Natural killer cell treated with Interleukin-12 subunit alpha and Interleukin-12 subunit beta and Interleukin-15 and Interleukin-18, amount 100 ng/mL, for 72 hours (primary cell): ENCODE measurements around the gene KDM6B. TPM values are rescaled to one million over a fixed set of nuclear protein-coding genes. Genes with fewer than 3 reads are reported as not detected.

Source experiments
- ATAC-seq, 2 donors: fragments of 150-1000 bp; cut with Tn5 transposase in 1 of 2; sonication (Bioruptor Pico), chemical (Tn5 transposase) in 1 of 2; 2 replicates each; pipeline ENCODE4 v1.10.0; 2021
- DNase-seq: peaks from one replicate; pipeline ENCODE4 v3.0.0; 2022; ENCODE audit warnings: low spot score
- H3K27ac Mint-ChIP-seq, 2 donors: 1 replicate in 1 of 2; 2 replicates in 1 of 2; pipeline ENCODE4 v1.8.0; 2022; ENCODE audit warnings: mixed read lengths in 2 of 2, mild to moderate bottlenecking in 1 of 2, moderate library complexity in 1 of 2
- H3K27me3 Mint-ChIP-seq, 2 donors: 1 replicate in 1 of 2; 2 replicates in 1 of 2; pipeline ENCODE4 v1.8.0; 2022; ENCODE audit warnings: mixed read lengths in 2 of 2
- H3K36me3 Mint-ChIP-seq: one replicate; pipeline ENCODE4 v1.8.0; 2022; ENCODE audit warnings: mixed read lengths
- H3K4me1 Mint-ChIP-seq, 2 donors: 1 replicate in 1 of 2; 2 replicates in 1 of 2; pipeline ENCODE4 v1.8.0; 2022; ENCODE audit warnings: low read depth in 2 of 2, mixed read lengths in 2 of 2, mild to moderate bottlenecking in 1 of 2
- H3K4me3 Mint-ChIP-seq: one replicate; pipeline ENCODE4 v1.8.0; 2022; ENCODE audit warnings: mixed read lengths
- H3K9me3 Mint-ChIP-seq: 2 replicates; pipeline ENCODE4 v1.8.0; 2022; ENCODE audit warnings: mixed read lengths
- total RNA-seq, 2 donors: library from RNA; stranded (reverse); gene quantifications; one replicate each; pipeline ENCODE4 v1.2.3, GENCODE V29; 2022

Gene KDM6B, protein sequence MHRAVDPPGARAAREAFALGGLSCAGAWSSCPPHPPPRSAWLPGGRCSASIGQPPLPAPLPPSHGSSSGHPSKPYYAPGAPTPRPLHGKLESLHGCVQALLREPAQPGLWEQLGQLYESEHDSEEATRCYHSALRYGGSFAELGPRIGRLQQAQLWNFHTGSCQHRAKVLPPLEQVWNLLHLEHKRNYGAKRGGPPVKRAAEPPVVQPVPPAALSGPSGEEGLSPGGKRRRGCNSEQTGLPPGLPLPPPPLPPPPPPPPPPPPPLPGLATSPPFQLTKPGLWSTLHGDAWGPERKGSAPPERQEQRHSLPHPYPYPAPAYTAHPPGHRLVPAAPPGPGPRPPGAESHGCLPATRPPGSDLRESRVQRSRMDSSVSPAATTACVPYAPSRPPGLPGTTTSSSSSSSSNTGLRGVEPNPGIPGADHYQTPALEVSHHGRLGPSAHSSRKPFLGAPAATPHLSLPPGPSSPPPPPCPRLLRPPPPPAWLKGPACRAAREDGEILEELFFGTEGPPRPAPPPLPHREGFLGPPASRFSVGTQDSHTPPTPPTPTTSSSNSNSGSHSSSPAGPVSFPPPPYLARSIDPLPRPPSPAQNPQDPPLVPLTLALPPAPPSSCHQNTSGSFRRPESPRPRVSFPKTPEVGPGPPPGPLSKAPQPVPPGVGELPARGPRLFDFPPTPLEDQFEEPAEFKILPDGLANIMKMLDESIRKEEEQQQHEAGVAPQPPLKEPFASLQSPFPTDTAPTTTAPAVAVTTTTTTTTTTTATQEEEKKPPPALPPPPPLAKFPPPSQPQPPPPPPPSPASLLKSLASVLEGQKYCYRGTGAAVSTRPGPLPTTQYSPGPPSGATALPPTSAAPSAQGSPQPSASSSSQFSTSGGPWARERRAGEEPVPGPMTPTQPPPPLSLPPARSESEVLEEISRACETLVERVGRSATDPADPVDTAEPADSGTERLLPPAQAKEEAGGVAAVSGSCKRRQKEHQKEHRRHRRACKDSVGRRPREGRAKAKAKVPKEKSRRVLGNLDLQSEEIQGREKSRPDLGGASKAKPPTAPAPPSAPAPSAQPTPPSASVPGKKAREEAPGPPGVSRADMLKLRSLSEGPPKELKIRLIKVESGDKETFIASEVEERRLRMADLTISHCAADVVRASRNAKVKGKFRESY (N-terminal part only)
- total RNA-seq: 10 to 100 TPM; 52.0 to 67.6 TPM

DNA sequence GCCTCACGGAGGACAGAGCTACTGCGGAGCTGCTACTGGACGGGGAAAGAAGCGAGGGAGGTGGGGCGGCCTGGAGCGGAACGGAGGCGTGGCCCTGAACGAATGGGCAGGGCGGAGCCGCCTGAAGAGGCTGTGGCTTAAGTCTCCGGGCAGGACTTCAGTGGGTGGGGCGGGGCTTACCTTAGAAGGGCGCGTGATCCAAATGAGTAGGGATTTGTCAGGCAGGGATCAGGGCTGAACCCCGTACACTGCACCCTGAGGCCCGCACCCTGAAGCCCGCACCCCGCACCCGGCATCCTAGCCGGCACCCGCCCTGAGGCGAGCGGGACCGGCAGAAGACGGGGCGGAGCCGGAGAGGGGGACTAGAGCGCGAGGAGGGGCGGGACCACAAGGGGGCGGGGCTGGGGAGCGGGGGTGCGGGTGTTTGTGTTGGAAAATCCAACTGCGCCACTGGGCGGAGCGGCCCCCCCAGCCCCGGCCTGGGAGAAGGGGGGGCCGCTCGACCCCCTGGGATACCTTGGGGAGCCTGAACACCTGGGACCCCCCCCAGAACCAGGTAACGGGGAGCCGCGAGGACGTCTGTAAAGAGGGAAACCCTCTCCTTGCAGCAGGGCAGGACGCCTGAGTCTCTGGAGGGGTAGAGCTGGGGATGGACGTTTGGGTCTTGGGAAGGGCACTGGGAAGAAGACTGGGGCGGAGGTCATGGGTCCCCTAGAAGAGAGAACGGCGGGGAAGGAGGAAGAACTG, at the start of gene KDM6B:
TSS of gene KDM6B (plus strand) at position 423 of the 747 bp plus-strand sequence. CDS start 11,338 bp downstream, outside the sequence.
- Mint-ChIP-seq H3K36me3 (no peaks in the 10 kb centered on the region), H3K4me1 (peaks cover 42 to 49% of the 10 kb centered on the region in 2 donors), H3K27ac (peak within 1 kb of the TSS; percentile 83 to 92), H3K4me3 (peak within 1 kb of the TSS; percentile 98), H3K9me3 (no peaks in the 10 kb centered on the region), H3K27me3 (peaks cover 0 to 7% of the 10 kb centered on the region in 2 donors)
- DNase-seq: peak; percentile 90
- ATAC-seq: peak; percentile 84 to 89

DNA sequence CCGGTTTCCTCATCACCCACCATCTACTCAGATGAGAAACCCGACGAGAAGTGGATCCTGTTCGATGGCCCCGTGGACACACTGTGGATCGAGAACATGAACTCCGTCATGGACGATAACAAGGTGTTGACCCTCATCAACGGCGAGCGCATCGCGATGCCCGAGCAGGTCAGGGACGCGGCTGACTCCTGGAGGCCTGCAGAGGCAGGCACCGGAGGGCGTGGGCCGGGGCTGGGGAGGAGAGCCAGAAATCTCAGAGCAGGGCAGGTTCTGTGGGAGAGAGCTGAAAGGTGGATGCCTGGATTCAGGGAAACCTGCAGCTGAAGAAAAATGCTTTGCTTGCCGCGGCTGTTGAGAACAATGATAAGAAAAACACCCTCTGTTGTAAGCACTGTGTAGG, 47.2 kb upstream of the KDM6B start:
- ATAC-seq: no peak
- no peaks in the 10 kb centered on the region for H3K36me3 Mint-ChIP-seq
- no peak overlapping the region for H3K4me3 Mint-ChIP-seq
- peaks cover 0 to 16% of the 10 kb centered on the region in 2 donors for H3K27me3 Mint-ChIP-seq
- H3K27ac Mint-ChIP-seq: no peak overlapping the region
- H3K4me1 Mint-ChIP-seq: no peaks in the 10 kb centered on the region
- no peaks in the 10 kb centered on the region for H3K9me3 Mint-ChIP-seq
- DNase-seq: no peak

DNA sequence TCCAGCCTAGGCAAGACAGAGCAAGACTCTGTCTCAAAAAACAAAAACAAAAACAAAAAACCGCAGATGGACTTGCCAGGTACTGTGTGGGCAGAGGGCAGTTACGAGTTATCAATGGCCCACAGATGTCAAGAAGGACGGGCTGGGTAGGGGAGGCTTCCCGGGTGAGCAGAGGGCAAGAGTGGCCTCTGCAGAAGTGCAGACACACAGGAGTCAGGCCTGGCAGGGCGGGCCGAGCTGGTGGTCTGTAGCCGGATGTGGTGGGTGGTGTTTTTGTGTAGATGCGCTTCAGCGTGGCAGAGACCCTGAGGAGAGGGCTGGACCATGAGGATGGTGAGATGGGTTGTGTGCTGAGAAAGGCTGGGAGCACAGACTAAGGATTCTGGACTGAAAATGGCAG, 44.9 kb upstream of the KDM6B start:
- ATAC-seq: peak in 1 of 2 donors; percentile 20
- no peaks in the 10 kb centered on the region for H3K4me1 Mint-ChIP-seq
- no peak overlapping the region for H3K4me3 Mint-ChIP-seq
- DNase-seq: no peak
- H3K27ac Mint-ChIP-seq: no peak overlapping the region
- peaks cover 0 to 11% of the 10 kb centered on the region in 2 donors for H3K27me3 Mint-ChIP-seq
- no peaks in the 10 kb centered on the region for H3K36me3 Mint-ChIP-seq
- no peaks in the 10 kb centered on the region for H3K9me3 Mint-ChIP-seq

DNA sequence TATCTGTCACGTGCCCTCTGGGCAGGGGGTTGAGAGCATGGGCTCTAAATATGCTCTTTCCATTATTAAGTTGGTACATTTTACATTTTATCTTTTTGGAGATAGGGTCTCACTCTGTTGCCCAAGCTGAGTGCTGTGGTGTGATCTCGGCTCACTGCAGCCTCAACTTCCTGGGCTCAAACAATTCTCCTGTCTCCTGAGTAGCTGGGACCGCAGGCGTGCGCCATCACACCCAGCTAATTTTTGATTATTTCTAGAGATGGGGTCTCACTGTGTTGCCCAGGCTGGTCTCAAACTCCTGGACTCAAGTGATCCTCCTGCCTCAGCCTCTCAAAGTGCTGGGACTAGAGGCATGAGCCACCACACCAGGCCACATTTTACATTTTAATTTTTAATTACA, 43.9 kb upstream of the KDM6B start:
- no peaks in the 10 kb centered on the region for H3K9me3 Mint-ChIP-seq
- H3K4me3 Mint-ChIP-seq: no peak overlapping the region
- no peaks in the 10 kb centered on the region for H3K36me3 Mint-ChIP-seq
- DNase-seq: no peak
- no peak for ATAC-seq
- H3K27ac Mint-ChIP-seq: no peak overlapping the region
- H3K4me1 Mint-ChIP-seq: no peaks in the 10 kb centered on the region
- peaks cover 0 to 6% of the 10 kb centered on the region in 2 donors for H3K27me3 Mint-ChIP-seq

DNA sequence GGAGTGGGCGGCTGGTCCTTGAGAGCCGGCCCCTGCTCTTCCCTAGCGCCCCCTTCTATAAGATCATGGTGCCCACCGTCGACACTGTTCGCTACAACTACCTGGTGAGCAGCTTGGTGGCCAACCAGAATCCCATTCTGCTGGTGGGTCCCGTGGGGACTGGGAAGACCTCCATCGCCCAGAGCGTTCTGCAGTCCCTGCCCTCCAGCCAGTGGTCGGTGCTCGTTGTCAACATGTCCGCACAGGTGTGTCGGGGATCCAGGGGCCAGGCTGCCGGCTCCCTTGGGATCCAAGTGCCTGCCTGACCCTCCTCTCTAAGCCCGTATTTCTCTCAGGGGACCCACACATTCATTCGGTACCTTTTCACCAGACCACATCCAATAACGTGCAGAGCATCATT, 41.4 kb upstream of the KDM6B start:
- H3K27me3 Mint-ChIP-seq: no peaks in the 10 kb centered on the region
- ATAC-seq (no peak), DNase-seq (no peak)
- H3K4me3 Mint-ChIP-seq: no peak overlapping the region
- H3K4me1 Mint-ChIP-seq: no peaks in the 10 kb centered on the region
- H3K9me3 Mint-ChIP-seq: no peaks in the 10 kb centered on the region
- no peaks in the 10 kb centered on the region for H3K36me3 Mint-ChIP-seq
- H3K27ac Mint-ChIP-seq: no peak overlapping the region

DNA sequence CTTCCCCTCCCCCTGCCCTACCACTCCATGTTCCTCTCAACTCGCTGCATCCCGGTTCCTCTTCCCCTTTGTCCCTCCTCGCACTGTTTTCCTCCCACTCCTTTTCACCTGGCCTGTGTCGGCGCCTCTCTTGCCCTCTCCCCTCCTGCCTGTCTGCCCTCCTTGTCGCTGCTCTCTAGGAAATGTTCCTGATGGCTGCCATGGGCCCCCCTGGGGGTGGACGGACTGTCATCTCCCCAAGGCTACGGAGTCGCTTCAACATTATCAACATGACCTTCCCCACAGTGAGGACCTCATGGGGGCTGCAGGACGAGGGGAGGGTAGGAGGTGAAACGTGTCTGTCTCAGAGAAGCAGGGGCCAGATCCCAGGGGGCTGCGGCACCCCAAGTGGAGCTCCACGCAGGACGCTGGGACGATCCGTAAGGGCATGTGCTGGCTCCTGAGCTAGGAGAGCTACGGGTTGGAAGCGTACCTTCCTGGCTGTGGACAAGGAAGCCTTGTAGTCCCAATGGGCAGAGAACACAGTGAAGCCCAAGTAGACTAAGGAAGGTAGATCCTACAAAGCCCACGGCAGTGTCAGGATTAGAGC, 39.8 kb upstream of the KDM6B start:
- no peak overlapping the region for H3K27ac Mint-ChIP-seq
- H3K36me3 Mint-ChIP-seq: no peaks in the 10 kb centered on the region
- no peak overlapping the region for H3K4me3 Mint-ChIP-seq
- no peaks in the 10 kb centered on the region for H3K9me3 Mint-ChIP-seq
- no peak for ATAC-seq
- H3K4me1 Mint-ChIP-seq: no peaks in the 10 kb centered on the region
- no peaks in the 10 kb centered on the region for H3K27me3 Mint-ChIP-seq
- DNase-seq: no peak

DNA sequence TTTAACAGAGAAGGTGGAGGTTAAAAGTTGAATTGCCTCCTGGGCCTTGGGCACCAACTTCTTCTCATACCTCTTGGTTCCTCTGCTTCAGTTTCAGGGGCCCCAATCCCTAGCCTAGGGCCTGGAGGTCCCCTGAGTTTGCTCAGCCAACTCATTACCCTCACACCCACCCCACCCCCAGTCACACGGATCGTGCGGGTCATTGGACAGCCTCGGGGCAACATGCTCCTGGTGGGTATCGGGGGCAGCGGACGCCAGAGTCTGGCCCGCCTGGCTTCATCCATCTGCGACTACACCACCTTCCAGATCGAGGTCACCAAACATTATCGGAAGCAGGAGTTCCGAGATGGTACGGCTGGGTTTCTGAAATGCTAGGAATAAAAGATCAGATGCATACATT, 36.0 kb upstream of the KDM6B start:
- ATAC-seq (no peak), DNase-seq (no peak)
- no peaks in the 10 kb centered on the region for H3K27me3 Mint-ChIP-seq
- no peak overlapping the region for H3K4me3 Mint-ChIP-seq
- no peaks in the 10 kb centered on the region for H3K4me1 Mint-ChIP-seq
- no peaks in the 10 kb centered on the region for H3K36me3 Mint-ChIP-seq
- no peaks in the 10 kb centered on the region for H3K9me3 Mint-ChIP-seq
- no peak overlapping the region for H3K27ac Mint-ChIP-seq

DNA sequence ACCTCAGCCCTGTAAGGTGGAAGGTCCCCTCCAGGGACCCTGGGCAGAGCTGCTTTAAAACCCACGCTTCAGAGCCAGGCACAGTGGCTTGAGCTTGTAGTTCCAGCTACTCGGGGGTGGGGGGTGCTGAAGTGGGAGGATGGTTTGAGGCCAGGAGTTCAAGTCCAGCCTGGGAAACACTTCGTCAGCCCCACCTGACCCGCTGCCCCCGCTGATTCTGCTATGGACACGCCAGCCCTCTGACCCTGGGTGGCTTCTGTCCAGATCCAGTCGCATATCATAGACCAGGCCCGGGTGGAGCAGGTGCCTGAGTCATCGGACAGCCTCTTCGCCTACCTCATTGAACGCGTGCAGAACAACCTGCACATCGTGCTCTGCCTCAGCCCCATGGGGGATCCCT, 35.2 kb upstream of the KDM6B start:
- H3K4me3 Mint-ChIP-seq: no peak overlapping the region
- no peak overlapping the region for H3K27ac Mint-ChIP-seq
- H3K4me1 Mint-ChIP-seq: peaks cover 0 to under 1% of the 10 kb centered on the region in 2 donors

DNA sequence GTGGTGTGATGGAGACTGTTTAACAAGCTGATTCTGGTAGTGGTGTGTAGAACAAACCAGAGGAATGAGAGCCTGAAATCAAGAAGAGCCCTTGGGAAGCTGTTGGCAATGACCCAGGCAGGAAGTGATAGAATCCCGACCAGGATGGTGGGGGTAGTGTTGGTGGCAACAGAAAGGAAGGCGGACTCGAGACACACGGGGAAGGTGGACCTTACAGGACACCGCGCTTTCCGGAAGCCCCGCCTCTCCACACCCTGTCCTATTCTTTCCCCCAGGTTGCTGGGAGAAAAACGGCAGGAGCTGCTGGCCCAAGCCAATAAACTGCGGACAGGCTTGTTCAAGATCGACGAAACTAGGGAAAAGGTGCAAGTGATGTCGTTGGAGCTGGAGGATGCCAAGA, 30.0 kb upstream of the KDM6B start:
- no peak overlapping the region for H3K4me3 Mint-ChIP-seq
- no peak overlapping the region for H3K27ac Mint-ChIP-seq

More for the DNA sequence above, 35.2 kb upstream of the KDM6B start:
- Mint-ChIP-seq H3K9me3 (no peaks in the 10 kb centered on the region), H3K27me3 (peaks cover 0 to 2% of the 10 kb centered on the region in 2 donors), H3K36me3 (no peaks in the 10 kb centered on the region)
- peak in 1 of 2 donors; percentile 40 for ATAC-seq
- no peak for DNase-seq

DNA sequence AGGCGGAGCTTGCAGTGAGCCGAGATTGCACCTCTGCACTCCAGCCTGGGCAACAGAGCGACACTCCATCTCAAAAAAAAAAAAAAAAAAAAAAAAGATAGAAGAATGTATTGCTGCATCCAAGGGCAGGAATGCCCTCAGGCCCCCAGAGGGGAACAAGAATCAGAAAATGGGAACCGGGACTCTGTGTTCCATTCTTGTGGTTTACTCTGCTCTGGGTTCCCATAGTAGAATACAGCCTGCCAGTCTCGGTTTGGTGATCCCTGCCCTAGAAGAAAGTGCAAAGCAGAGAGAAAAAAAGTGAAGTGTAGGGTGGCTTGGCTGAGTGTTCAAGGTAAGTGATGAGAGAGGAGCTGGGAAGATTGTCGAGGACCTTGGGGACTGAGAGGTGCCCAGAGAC, 27.4 kb upstream of the KDM6B start:
- no peak overlapping the region for H3K27ac Mint-ChIP-seq
- no peak for ATAC-seq
- DNase-seq: no peak

More for the DNA sequence above, 30.0 kb upstream of the KDM6B start:
- DNase-seq (no peak), ATAC-seq (no peak)
- H3K4me1 Mint-ChIP-seq: peaks cover 0 to 4% of the 10 kb centered on the region in 2 donors
- no peaks in the 10 kb centered on the region for H3K9me3 Mint-ChIP-seq
- no peaks in the 10 kb centered on the region for H3K36me3 Mint-ChIP-seq
- peaks cover under 1 to 15% of the 10 kb centered on the region in 2 donors for H3K27me3 Mint-ChIP-seq

DNA sequence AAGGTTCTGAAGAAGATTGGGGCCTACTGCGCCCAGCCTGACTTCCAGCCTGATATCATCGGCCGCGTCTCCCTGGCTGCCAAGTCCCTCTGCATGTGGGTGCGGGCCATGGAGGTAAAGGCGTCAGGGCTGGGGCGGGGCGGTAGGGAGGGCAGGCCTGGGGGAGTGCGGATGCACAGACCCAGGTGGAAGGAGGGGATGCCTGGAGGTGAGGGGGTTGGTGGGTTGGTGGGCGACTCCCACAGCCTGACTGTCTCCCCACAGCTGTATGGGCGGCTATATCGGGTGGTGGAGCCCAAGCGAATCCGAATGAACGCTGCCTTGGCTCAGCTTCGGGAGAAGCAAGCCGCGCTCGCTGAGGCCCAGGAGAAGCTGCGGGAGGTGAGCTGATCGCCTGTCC, 26.8 kb upstream of the KDM6B start:
- Mint-ChIP-seq H3K9me3 (no peaks in the 10 kb centered on the region), H3K4me3 (no peak overlapping the region), H3K27ac (no peak overlapping the region), H3K27me3 (peaks cover 8 to 19% of the 10 kb centered on the region in 2 donors), H3K4me1 (peaks cover 0 to 4% of the 10 kb centered on the region in 2 donors), H3K36me3 (no peaks in the 10 kb centered on the region)
- ATAC-seq (peak in 1 of 2 donors; percentile 44), DNase-seq (no peak)

More for the DNA sequence above, 27.4 kb upstream of the KDM6B start:
- Mint-ChIP-seq H3K36me3 (no peaks in the 10 kb centered on the region), H3K4me1 (peaks cover 0 to 4% of the 10 kb centered on the region in 2 donors), H3K4me3 (no peak overlapping the region), H3K27me3 (peaks cover 8 to 19% of the 10 kb centered on the region in 2 donors), H3K9me3 (no peaks in the 10 kb centered on the region)

DNA sequence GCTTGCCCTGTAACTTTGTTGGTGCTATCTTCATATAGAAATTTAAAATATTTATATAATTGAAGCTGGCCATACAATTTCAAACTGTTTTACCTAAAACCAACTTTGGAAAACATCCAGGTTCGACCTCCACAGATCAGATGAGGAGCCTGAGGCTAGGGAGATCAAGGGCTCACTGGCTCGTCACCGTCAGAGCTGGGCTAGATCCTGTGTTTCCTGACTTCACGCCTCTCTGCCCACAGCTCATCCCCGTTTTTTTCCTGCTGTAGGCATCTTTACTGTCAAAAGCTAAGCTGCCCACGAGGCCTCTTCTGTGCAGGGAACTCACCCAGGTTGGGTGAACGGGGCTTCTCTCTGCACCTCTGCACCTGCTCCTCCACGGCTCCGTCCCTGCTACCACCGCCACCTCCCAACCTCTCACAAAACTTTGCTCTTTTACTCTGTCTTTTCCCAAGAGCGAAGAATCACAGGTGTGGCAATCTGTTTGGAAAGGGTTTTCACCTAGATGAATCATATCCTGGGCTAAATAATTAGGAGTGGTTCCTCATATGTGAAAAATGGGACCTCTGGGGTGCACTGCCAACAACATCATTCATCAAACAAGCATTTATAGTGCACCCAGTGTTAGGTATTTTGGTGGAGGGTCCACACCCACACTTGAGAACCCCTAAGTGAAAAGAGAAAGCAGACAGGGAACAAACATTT, 24.8 kb upstream of the KDM6B start:
- Mint-ChIP-seq H3K27ac (no peak overlapping the region), H3K36me3 (no peaks in the 10 kb centered on the region), H3K27me3 (peaks cover 8 to 13% of the 10 kb centered on the region in 2 donors), H3K9me3 (no peaks in the 10 kb centered on the region), H3K4me3 (no peak overlapping the region), H3K4me1 (no peaks in the 10 kb centered on the region)
- ATAC-seq (no peak), DNase-seq (no peak)
